Activated CD4-positive, CD25-positive, alpha-beta regulatory T cell treated with anti-CD3 and anti-CD28 coated beads, Interleukin-2, amount 50 U/mL, for 16 hours (primary cell): ENCODE measurements around the gene ZNF786.
"Not testable (repeated sequence)": the region's sequence is repeated elsewhere in the genome, so short reads cannot be mapped to it uniquely, and the experiment has no call there.

Experiments used
- DNase-seq: peaks from one replicate; pipeline ENCODE4 v3.0.0-alpha.2; 2020; ENCODE audit warnings: low read depth, low spot score

Gene ZNF786

GRCh38 chr7:149030439-149030838 is 60.1 kb downstream of the ZNF786 start:
- DNase-seq, result not testable (repeated sequence)

- DNase-seq, result peak; percentile 98
Measured at GRCh38 chr7:149028346-149029109, 62.0 kb downstream of the ZNF786 start, which contains the start of gene PDIA4. Gene PDIA4 (minus strand): TSS chr7:149028505. CDS start chr7:149028408, 97 bp downstream.

- no peak for DNase-seq
Measured at GRCh38 chr7:149027611-149028345, 62.7 kb downstream of the ZNF786 start.

- DNase-seq, result no peak
Measured at GRCh38 chr7:149027055-149027454, 63.5 kb downstream of the ZNF786 start.

- DNase-seq, result no peak
Measured at GRCh38 chr7:149023662-149024061, 66.9 kb downstream of the ZNF786 start.

- no peak for DNase-seq
Measured at GRCh38 chr7:149022756-149023360, 67.7 kb downstream of the ZNF786 start.

- DNase-seq, result no peak
Measured at GRCh38 chr7:149021725-149022062, 68.8 kb downstream of the ZNF786 start.

GRCh38 chr7:149020483-149020882 is 70.0 kb downstream of the ZNF786 start:
- no peak for DNase-seq
